GM18951 (cell line): ENCODE results near the gene BAIAP2.

Source experiments
- POLR2A ChIP-seq: IDR thresholded peaks from 4 replicates; pipeline ENCODE4 v1.6.1; 2011; ENCODE audit warnings: mild to moderate bottlenecking; ENCODE audit not compliant: insufficient read length, insufficient read depth; ENCODE audit errors: extremely low read depth
- in situ Hi-C: fragments of 300-500 bp; cut with MboI; formaldehyde crosslinking; loops from one replicate; pipeline ENCODE4 v1.12.0; 2022; ENCODE audit warnings: low sequenced_read_pairs, mixed read lengths, inconsistent platforms; ENCODE audit not compliant: unreplicated experiment

The BAIAP2 gene

GRCh38 chr17:81123052-81124048 lies 88.4 kb downstream of the BAIAP2 start:
- in situ Hi-C loops: no loop called here
- no peak for TF ChIP-seq POLR2A

GRCh38 chr17:81124377-81124776 lies 89.4 kb downstream of the BAIAP2 start:
- TF ChIP-seq POLR2A: no peak
- in situ Hi-C loops: no loop called here

GRCh38 chr17:81125573-81126081 lies 90.7 kb downstream of the BAIAP2 start:
- no peak for TF ChIP-seq POLR2A
- in situ Hi-C loops: no loop called here

- TF ChIP-seq POLR2A: no peak
- in situ Hi-C loops: no loop called here
These were observed 91.6 kb downstream of the BAIAP2 start for GRCh38 chr17:81126281-81127132.

GRCh38 chr17:81127133-81127455 lies 92.1 kb downstream of the BAIAP2 start:
- TF ChIP-seq POLR2A: no peak
- in situ Hi-C loops: no loop called here

- in situ Hi-C loops: no loop called here
- TF ChIP-seq POLR2A: no peak
These were observed 92.7 kb downstream of the BAIAP2 start for GRCh38 chr17:81127526-81128177.

- in situ Hi-C loops: no loop called here
- no peak for TF ChIP-seq POLR2A
These were observed 93.4 kb downstream of the BAIAP2 start for GRCh38 chr17:81128338-81128737.

- in situ Hi-C loops: no loop called here
- no peak for TF ChIP-seq POLR2A
These were observed 93.8 kb downstream of the BAIAP2 start for GRCh38 chr17:81128774-81129173.

GRCh38 chr17:81129289-81129688 lies 94.3 kb downstream of the BAIAP2 start:
- in situ Hi-C loops: no loop called here
- no peak for TF ChIP-seq POLR2A

- no peak for TF ChIP-seq POLR2A
- in situ Hi-C loops: no loop called here
These were observed 94.9 kb downstream of the BAIAP2 start for GRCh38 chr17:81129711-81130367.

- in situ Hi-C loops: no loop called here
- TF ChIP-seq POLR2A: no peak
These were observed 95.7 kb downstream of the BAIAP2 start for GRCh38 chr17:81130385-81131361.
